IMR-90 (cell line): ENCODE measurements around the gene SNX14.
"Not testable (repeated sequence)": the region's sequence is repeated elsewhere in the genome, so short reads cannot be mapped to it uniquely, and the experiment has no call there.

ENCODE experiments used
- RFX5 ChIP-seq: IDR thresholded peaks from 2 replicates; pipeline ENCODE4 v1.8.0; 2012; ENCODE audit warnings: low read depth, mild to moderate bottlenecking, low read length, moderate library complexity
- TF ChIP-seq, protein P1 (sequence below): conservative IDR thresholded peaks from 2 replicates; pipeline ENCODE4 v1.5.1; 2012; ENCODE audit warnings: mild to moderate bottlenecking, low read depth, low read length, improper control_type of control experiment

DNA sequence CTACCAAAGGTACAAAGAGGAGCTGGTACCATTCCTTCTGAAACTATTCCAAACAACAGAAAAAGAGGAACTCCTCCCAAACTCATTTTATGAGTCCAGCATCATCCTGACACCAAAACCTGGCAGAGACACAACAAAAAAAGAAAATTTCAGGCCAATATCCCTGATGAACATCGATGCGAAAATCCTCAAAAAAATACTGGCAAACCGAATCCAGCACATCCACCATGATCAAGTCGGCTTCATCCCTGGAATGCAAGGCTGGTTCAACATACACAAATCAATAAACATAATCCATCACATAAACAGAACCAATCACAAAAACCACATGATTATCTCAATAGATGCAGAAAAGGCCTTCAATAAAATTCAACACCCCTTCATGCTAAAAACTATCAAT is 10.8 kb downstream of the SNX14 start:
- TF ChIP-seq RFX5 = not testable (repeated sequence)
- TF ChIP-seq, protein P1, sequence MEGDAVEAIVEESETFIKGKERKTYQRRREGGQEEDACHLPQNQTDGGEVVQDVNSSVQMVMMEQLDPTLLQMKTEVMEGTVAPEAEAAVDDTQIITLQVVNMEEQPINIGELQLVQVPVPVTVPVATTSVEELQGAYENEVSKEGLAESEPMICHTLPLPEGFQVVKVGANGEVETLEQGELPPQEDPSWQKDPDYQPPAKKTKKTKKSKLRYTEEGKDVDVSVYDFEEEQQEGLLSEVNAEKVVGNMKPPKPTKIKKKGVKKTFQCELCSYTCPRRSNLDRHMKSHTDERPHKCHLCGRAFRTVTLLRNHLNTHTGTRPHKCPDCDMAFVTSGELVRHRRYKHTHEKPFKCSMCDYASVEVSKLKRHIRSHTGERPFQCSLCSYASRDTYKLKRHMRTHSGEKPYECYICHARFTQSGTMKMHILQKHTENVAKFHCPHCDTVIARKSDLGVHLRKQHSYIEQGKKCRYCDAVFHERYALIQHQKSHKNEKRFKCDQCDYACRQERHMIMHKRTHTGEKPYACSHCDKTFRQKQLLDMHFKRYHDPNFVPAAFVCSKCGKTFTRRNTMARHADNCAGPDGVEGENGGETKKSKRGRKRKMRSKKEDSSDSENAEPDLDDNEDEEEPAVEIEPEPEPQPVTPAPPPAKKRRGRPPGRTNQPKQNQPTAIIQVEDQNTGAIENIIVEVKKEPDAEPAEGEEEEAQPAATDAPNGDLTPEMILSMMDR = not testable (repeated sequence)
